Loucy (cell line): ENCODE results near the gene JPH4.

Source experiments
- H2AFZ ChIP-seq: fragments of 200-600 bp; sonication (generic); 2 replicates; pipeline ENCODE4 v1.6.0; 2016; ENCODE audit warnings: antibody characterized with exemption, mild to moderate bottlenecking, low read length, moderate library complexity
- H3F3A ChIP-seq: fragments of 200-600 bp; 2 replicates; pipeline ENCODE4 v1.6.0; 2016; ENCODE audit warnings: antibody characterized with exemption, low read depth, mild to moderate bottlenecking
- H3K27me3 ChIP-seq: fragments of 200-600 bp; sonication (generic); 2 replicates; pipeline ENCODE4 v1.6.1; 2014; ENCODE audit warnings: low read length, mild to moderate bottlenecking; ENCODE audit not compliant: insufficient read depth, poor library complexity, severe bottlenecking
- H3K36me3 ChIP-seq: fragments of 200-600 bp; sonication (generic); 2 replicates; pipeline ENCODE4 v1.6.1; 2016; ENCODE audit warnings: low read length; ENCODE audit not compliant: insufficient read depth
- H3K4me1 ChIP-seq: fragments of 200-600 bp; sonication (generic); 2 replicates; pipeline ENCODE4 v1.5.1; 2014; ENCODE audit warnings: low read length, mild to moderate bottlenecking; ENCODE audit not compliant: insufficient read depth, poor library complexity, severe bottlenecking
- H3K4me2 ChIP-seq: fragments of 200-600 bp; sonication (generic); 2 replicates; pipeline ENCODE4 v1.6.0; 2014; ENCODE audit warnings: antibody characterized with exemption, low read length, low read depth, mild to moderate bottlenecking; ENCODE audit not compliant: poor library complexity, severe bottlenecking
- H3K4me3 ChIP-seq: fragments of 200-600 bp; sonication (generic); 2 replicates; pipeline ENCODE4 v1.5.1; 2014; ENCODE audit warnings: low read length, mild to moderate bottlenecking, mixed read lengths; ENCODE audit not compliant: poor library complexity, severe bottlenecking
- H3K79me2 ChIP-seq: fragments of 200-600 bp; sonication (generic); 2 replicates; pipeline ENCODE4 v1.6.1; 2014; ENCODE audit warnings: low read length; ENCODE audit not compliant: insufficient read depth
- H3K9ac ChIP-seq: fragments of 200-600 bp; sonication (generic); 2 replicates; pipeline ENCODE4 v1.6.0; 2014; ENCODE audit warnings: mild to moderate bottlenecking, low read depth, low read length, moderate library complexity; ENCODE audit not compliant: poor library complexity, severe bottlenecking
- H3K9me2 ChIP-seq: fragments of 200-600 bp; sonication (generic); replicated peaks from 2 replicates; pipeline ENCODE4 v1.6.1; 2016; ENCODE audit warnings: low read depth, low read length, mixed read lengths
- H3K9me3 ChIP-seq: fragments of 200-600 bp; sonication (generic); 2 replicates; pipeline ENCODE4 v1.6.1; 2014; ENCODE audit warnings: mild to moderate bottlenecking, antibody characterized with exemption, low read length, low read depth; ENCODE audit not compliant: insufficient read depth
- H4K20me1 ChIP-seq: fragments of 200-600 bp; sonication (generic); 2 replicates; pipeline ENCODE4 v1.6.0; 2014; ENCODE audit warnings: antibody characterized with exemption, low read length, mild to moderate bottlenecking; ENCODE audit not compliant: insufficient read depth, poor library complexity, severe bottlenecking
- EZH2phosphoT487 ChIP-seq: fragments of 200-600 bp; IDR thresholded peaks from 2 replicates; pipeline ENCODE4 v1.6.1; 2018; ENCODE audit warnings: antibody characterized with exemption, mild to moderate bottlenecking, moderate library complexity, borderline replicate concordance
- TF ChIP-seq, protein P1 (sequence below): fragments of 200-600 bp; sonication (generic); conservative IDR thresholded peaks from 2 replicates; pipeline ENCODE4 v1.5.1; 2014; ENCODE audit warnings: mild to moderate bottlenecking, antibody characterized with exemption, low read length

JPH4 gene

GRCh38 chr14:23621932-23622730, 43.5 kb upstream of the JPH4 start:
- Histone ChIP-seq H3K9me3 (peaks cover 21% of the 10 kb centered on the region), H3K4me1 (no peaks in the 10 kb centered on the region), H3K9me2 (no peaks in the 10 kb centered on the region), H3K4me3 (no peak overlapping the region), H2AFZ (no peak overlapping the region), H3K36me3 (no peaks in the 10 kb centered on the region), H3K9ac (no peak overlapping the region), H3K79me2 (no peaks in the 10 kb centered on the region), H3K4me2 (no peak overlapping the region), H3K27me3 (peaks cover 39% of the 10 kb centered on the region), H3F3A (no peaks in the 10 kb centered on the region), H4K20me1 (no peaks in the 10 kb centered on the region)
- no peak for TF ChIP-seq EZH2phosphoT487
- TF ChIP-seq, protein P1, sequence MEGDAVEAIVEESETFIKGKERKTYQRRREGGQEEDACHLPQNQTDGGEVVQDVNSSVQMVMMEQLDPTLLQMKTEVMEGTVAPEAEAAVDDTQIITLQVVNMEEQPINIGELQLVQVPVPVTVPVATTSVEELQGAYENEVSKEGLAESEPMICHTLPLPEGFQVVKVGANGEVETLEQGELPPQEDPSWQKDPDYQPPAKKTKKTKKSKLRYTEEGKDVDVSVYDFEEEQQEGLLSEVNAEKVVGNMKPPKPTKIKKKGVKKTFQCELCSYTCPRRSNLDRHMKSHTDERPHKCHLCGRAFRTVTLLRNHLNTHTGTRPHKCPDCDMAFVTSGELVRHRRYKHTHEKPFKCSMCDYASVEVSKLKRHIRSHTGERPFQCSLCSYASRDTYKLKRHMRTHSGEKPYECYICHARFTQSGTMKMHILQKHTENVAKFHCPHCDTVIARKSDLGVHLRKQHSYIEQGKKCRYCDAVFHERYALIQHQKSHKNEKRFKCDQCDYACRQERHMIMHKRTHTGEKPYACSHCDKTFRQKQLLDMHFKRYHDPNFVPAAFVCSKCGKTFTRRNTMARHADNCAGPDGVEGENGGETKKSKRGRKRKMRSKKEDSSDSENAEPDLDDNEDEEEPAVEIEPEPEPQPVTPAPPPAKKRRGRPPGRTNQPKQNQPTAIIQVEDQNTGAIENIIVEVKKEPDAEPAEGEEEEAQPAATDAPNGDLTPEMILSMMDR: no peak

DNA sequence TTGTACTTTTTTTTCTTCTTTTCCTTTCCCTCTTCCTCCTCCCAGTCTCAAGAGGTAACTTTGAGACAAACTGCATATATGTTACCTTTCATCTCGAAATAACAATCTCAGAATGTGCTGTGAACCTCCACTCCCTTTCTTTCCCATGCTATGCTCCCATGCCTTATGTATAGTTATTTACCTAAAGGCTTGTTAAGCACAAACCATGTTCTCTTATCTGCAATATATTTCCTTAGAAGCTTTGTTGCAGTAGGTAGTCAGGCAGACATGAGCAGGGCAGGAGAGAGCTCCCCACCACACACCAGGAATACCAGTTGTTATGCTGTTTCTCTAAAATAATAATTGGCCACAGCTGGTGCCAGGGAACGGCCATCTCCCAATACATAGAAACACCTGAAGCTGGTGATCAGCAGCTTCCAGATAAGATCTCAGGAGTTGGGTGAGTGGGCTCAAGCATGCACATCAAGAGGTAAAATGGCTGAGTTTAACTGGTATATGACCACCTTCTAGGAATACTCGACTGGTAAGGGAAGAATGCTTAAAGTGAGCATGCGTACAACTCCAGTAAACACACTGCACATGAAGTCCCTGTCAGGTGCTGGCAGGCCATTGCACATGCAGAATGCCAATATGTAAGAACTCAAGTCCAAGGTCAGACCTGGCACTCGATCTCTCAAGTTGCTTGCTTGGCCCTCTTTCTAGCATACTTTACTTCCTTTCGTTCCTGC, 42.8 kb upstream of the JPH4 start:
- no peak overlapping the region for H3K9ac ChIP-seq

DNA sequence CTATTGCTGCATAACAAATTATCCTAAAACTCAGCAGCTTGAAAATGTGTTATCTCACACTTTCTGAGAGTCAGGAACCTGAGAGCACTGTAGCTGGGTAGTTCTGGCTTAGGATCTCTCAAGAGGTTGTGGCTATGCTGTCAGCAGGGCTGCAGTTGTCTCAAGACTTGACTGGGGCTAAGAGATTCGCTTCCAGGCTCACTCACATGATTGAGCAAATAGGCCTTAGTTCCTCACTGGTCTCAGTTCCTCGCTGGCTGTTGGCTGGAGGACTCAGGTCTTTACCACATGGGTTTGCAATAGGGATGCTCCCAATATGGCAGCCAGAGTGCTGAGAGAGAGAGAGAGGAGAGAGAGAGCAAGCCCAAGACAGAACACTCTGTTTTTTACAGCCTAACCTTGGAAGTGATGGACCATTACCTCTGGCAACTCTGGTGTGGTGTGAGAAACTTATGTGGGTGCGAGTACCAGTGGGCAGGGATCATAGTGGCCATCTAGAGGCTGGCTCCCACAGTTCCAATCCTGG, 41.6 kb upstream of the JPH4 start:
- H3K4me3 ChIP-seq: no peak overlapping the region
- H3K79me2 ChIP-seq: no peaks in the 10 kb centered on the region
- peaks cover 32% of the 10 kb centered on the region for H3K27me3 ChIP-seq
- H2AFZ ChIP-seq: no peak overlapping the region
- TF ChIP-seq, protein P1: no peak
- TF ChIP-seq EZH2phosphoT487: no peak
- H3K9me2 ChIP-seq: no peaks in the 10 kb centered on the region
- H3K9ac ChIP-seq: no peak overlapping the region
- H3K4me1 ChIP-seq: no peaks in the 10 kb centered on the region
- no peaks in the 10 kb centered on the region for H3K36me3 ChIP-seq
- peaks cover 11% of the 10 kb centered on the region for H3K9me3 ChIP-seq
- H4K20me1 ChIP-seq: no peaks in the 10 kb centered on the region
- H3F3A ChIP-seq: no peaks in the 10 kb centered on the region
- H3K4me2 ChIP-seq: no peak overlapping the region

More for the DNA sequence above, 42.8 kb upstream of the JPH4 start:
- Histone ChIP-seq H3K9me2 (no peaks in the 10 kb centered on the region), H3K9me3 (peaks cover 21% of the 10 kb centered on the region), H3K4me2 (no peak overlapping the region), H4K20me1 (no peaks in the 10 kb centered on the region), H3K79me2 (no peaks in the 10 kb centered on the region), H3K4me3 (no peak overlapping the region), H3K4me1 (no peaks in the 10 kb centered on the region), H3K27me3 (peaks cover 39% of the 10 kb centered on the region), H3K36me3 (no peaks in the 10 kb centered on the region), H2AFZ (no peak overlapping the region), H3F3A (no peaks in the 10 kb centered on the region)
- TF ChIP-seq, protein P1: no peak
- no peak for TF ChIP-seq EZH2phosphoT487
